ENCODE measurements around the gene MEGF11. TPM values are rescaled to one million over a fixed set of nuclear protein-coding genes. Genes with fewer than 3 reads are reported as not detected.

Gene MEGF11
- total RNA-seq, 5 donors from 2014 or later (not counting 1 experiment from before 2014, with no cell fraction given), result 0.20 TPM; not detected in 4

- H3K36me3 Mint-ChIP-seq, result no peaks in the 10 kb centered on the region
- WGBS (ENCODE audit: insufficient coverage), result 81% methylated on average over 15 of the region's 15 CpGs
- no peak overlapping the region for H3K27ac Mint-ChIP-seq
- H3K9me3 ChIP-seq, result no peaks in the 10 kb centered on the region
- H3K9me3 Mint-ChIP-seq, result no peaks in the 10 kb centered on the region
- no peak overlapping the region for H3K4me3 Mint-ChIP-seq
- H3K4me1 Mint-ChIP-seq, result no peaks in the 10 kb centered on the region
- ATAC-seq (replicated peaks in 1 of 4), result no peak
- ChIA-PET CTCF (no interaction called here), POLR2A (no interaction called here)
- peaks cover 0 to 39% of the 10 kb centered on the region in 2 experiments for H3K27me3 ChIP-seq (replicated peaks in 1 of 2; ENCODE audit: control insufficient read depth in 2 of 2, extremely low read depth in 1 of 2, insufficient read depth in 2 of 2, low read length in 1 of 2)
- no peak for DNase-seq
- no peaks in the 10 kb centered on the region for H3K4me1 ChIP-seq (ENCODE audit: control insufficient read depth in 1 of 2, extremely low read depth in 1 of 2, insufficient read depth in 2 of 2, low read length in 2 of 2)
- H3K27ac ChIP-seq (ENCODE audit: low read length), result no peak overlapping the region
- peaks cover 4 to 13% of the 10 kb centered on the region in 2 donors for H3K27me3 Mint-ChIP-seq
- no peaks in the 10 kb centered on the region for H3K36me3 ChIP-seq (ENCODE audit: control insufficient read depth in 2 of 2, extremely low read depth in 1 of 2, insufficient read depth in 1 of 2, low read length in 1 of 2)
- no peak overlapping the region for H3K4me3 ChIP-seq (ENCODE audit: control insufficient read depth in 1 of 2, extremely low read depth in 1 of 2, low read length in 1 of 2)
These were observed 157.5 kb downstream of the MEGF11 start for GRCh38 chr15:66095871-66096687.

- DNase-seq (no peak), ATAC-seq (replicated peaks in 1 of 4) (no peak)
- H3K9me3 Mint-ChIP-seq, result no peaks in the 10 kb centered on the region
- WGBS (ENCODE audit: insufficient coverage), result no CpG with 5 or more reads among the region's 9 CpGs
- ChIA-PET CTCF (no interaction called here), POLR2A (no interaction called here)
- Histone ChIP-seq H3K9me3 (no peaks in the 10 kb centered on the region), H3K4me3 (ENCODE audit: control insufficient read depth in 1 of 2, extremely low read depth in 1 of 2, low read length in 1 of 2) (no peak overlapping the region), H3K27ac (ENCODE audit: low read length) (no peak overlapping the region), H3K36me3 (ENCODE audit: control insufficient read depth in 2 of 2, extremely low read depth in 1 of 2, insufficient read depth in 1 of 2, low read length in 1 of 2) (no peaks in the 10 kb centered on the region), H3K4me1 (ENCODE audit: control insufficient read depth in 1 of 2, extremely low read depth in 1 of 2, insufficient read depth in 2 of 2, low read length in 2 of 2) (no peaks in the 10 kb centered on the region), H3K27me3 (replicated peaks in 1 of 2; ENCODE audit: control insufficient read depth in 2 of 2, extremely low read depth in 1 of 2, insufficient read depth in 2 of 2, low read length in 1 of 2) (peaks cover under 1 to 27% of the 10 kb centered on the region in 2 experiments)
- H3K27me3 Mint-ChIP-seq, result peaks cover 4 to 10% of the 10 kb centered on the region in 2 donors
- H3K4me3 Mint-ChIP-seq, result no peak overlapping the region
- no peak overlapping the region for H3K27ac Mint-ChIP-seq
- no peaks in the 10 kb centered on the region for H3K36me3 Mint-ChIP-seq
- no peaks in the 10 kb centered on the region for H3K4me1 Mint-ChIP-seq
These were observed 159.2 kb downstream of the MEGF11 start for GRCh38 chr15:66094331-66094730.

GRCh38 chr15:66092053-66093016 is 161.2 kb downstream of the MEGF11 start:
- DNase-seq (no peak), ATAC-seq (replicated peaks in 1 of 4) (no peak)
- Histone ChIP-seq H3K4me1 (ENCODE audit: control insufficient read depth in 1 of 2, extremely low read depth in 1 of 2, insufficient read depth in 2 of 2, low read length in 2 of 2) (no peaks in the 10 kb centered on the region), H3K4me3 (ENCODE audit: control insufficient read depth in 1 of 2, extremely low read depth in 1 of 2, low read length in 1 of 2) (no peak overlapping the region), H3K36me3 (ENCODE audit: control insufficient read depth in 2 of 2, extremely low read depth in 1 of 2, insufficient read depth in 1 of 2, low read length in 1 of 2) (no peaks in the 10 kb centered on the region), H3K9me3 (no peaks in the 10 kb centered on the region), H3K27me3 (replicated peaks in 1 of 2; ENCODE audit: control insufficient read depth in 2 of 2, extremely low read depth in 1 of 2, insufficient read depth in 2 of 2, low read length in 1 of 2) (peaks cover 2 to 23% of the 10 kb centered on the region in 2 experiments), H3K27ac (ENCODE audit: low read length) (no peak overlapping the region)
- H3K4me1 Mint-ChIP-seq, result no peaks in the 10 kb centered on the region
- 90% methylated on average over 7 of the region's 7 CpGs for WGBS (ENCODE audit: insufficient coverage)
- peaks cover 4 to 7% of the 10 kb centered on the region in 2 donors for H3K27me3 Mint-ChIP-seq
- H3K9me3 Mint-ChIP-seq, result no peaks in the 10 kb centered on the region
- no peak overlapping the region for H3K4me3 Mint-ChIP-seq
- ChIA-PET CTCF (no interaction called here), POLR2A (interaction anchor here in 1 of 2 donors (0.6 kb wide), 1 partner anchor 490 kb away, joined by 5 read pairs; no protein-coding TSS in a partner anchor)
- H3K36me3 Mint-ChIP-seq, result no peaks in the 10 kb centered on the region
- no peak overlapping the region for H3K27ac Mint-ChIP-seq

GRCh38 chr15:66089509-66089908 is 164.0 kb downstream of the MEGF11 start:
- ChIA-PET CTCF (no interaction called here), POLR2A (no interaction called here)
- Histone ChIP-seq H3K4me3 (ENCODE audit: control insufficient read depth in 1 of 2, extremely low read depth in 1 of 2, low read length in 1 of 2) (no peak overlapping the region), H3K4me1 (ENCODE audit: control insufficient read depth in 1 of 2, extremely low read depth in 1 of 2, insufficient read depth in 2 of 2, low read length in 2 of 2) (no peaks in the 10 kb centered on the region), H3K27me3 (replicated peaks in 1 of 2; ENCODE audit: control insufficient read depth in 2 of 2, extremely low read depth in 1 of 2, insufficient read depth in 2 of 2, low read length in 1 of 2) (peaks cover 2 to 9% of the 10 kb centered on the region in 2 experiments), H3K9me3 (no peaks in the 10 kb centered on the region), H3K27ac (ENCODE audit: low read length) (no peak overlapping the region), H3K36me3 (ENCODE audit: control insufficient read depth in 2 of 2, extremely low read depth in 1 of 2, insufficient read depth in 1 of 2, low read length in 1 of 2) (no peaks in the 10 kb centered on the region)
- no peak for ATAC-seq (replicated peaks in 1 of 4)
- Mint-ChIP-seq H3K4me1 (no peaks in the 10 kb centered on the region), H3K4me3 (no peak overlapping the region), H3K27ac (no peak overlapping the region), H3K9me3 (peaks cover 0 to under 1% (median 0%) of the 10 kb centered on the region in 3 donors), H3K27me3 (peaks cover 4 to 14% of the 10 kb centered on the region in 2 donors), H3K36me3 (no peaks in the 10 kb centered on the region)
- DNase-seq, result no peak
- WGBS (ENCODE audit: insufficient coverage), result no CpG with 5 or more reads among the region's 5 CpGs

GRCh38 chr15:66089049-66089448 is 164.5 kb downstream of the MEGF11 start:
- no peak for DNase-seq
- Mint-ChIP-seq H3K9me3 (peaks cover 0 to 6% (median 0%) of the 10 kb centered on the region in 3 donors), H3K27me3 (peaks cover 5 to 15% of the 10 kb centered on the region in 2 donors), H3K27ac (no peak overlapping the region), H3K4me3 (no peak overlapping the region), H3K4me1 (no peaks in the 10 kb centered on the region), H3K36me3 (no peaks in the 10 kb centered on the region)
- Histone ChIP-seq H3K9me3 (no peaks in the 10 kb centered on the region), H3K27ac (ENCODE audit: low read length) (no peak overlapping the region), H3K4me1 (ENCODE audit: control insufficient read depth in 1 of 2, extremely low read depth in 1 of 2, insufficient read depth in 2 of 2, low read length in 2 of 2) (no peaks in the 10 kb centered on the region), H3K4me3 (ENCODE audit: control insufficient read depth in 1 of 2, extremely low read depth in 1 of 2, low read length in 1 of 2) (no peak overlapping the region), H3K36me3 (ENCODE audit: control insufficient read depth in 2 of 2, extremely low read depth in 1 of 2, insufficient read depth in 1 of 2, low read length in 1 of 2) (no peaks in the 10 kb centered on the region), H3K27me3 (replicated peaks in 1 of 2; ENCODE audit: control insufficient read depth in 2 of 2, extremely low read depth in 1 of 2, insufficient read depth in 2 of 2, low read length in 1 of 2) (peaks cover 2 to 12% of the 10 kb centered on the region in 2 experiments)
- ATAC-seq (replicated peaks in 1 of 4), result no peak
- whole genome bisulfite sequencing (ENCODE audit: insufficient coverage), result 62% methylated on average over 3 of the region's 7 CpGs
- POLR2A ChIA-PET, result no interaction called here
- CTCF ChIA-PET, result no interaction called here

- CTCF ChIA-PET, result no interaction called here
- no peak for ATAC-seq (replicated peaks in 1 of 4)
- peaks cover 4 to 23% of the 10 kb centered on the region in 2 donors for H3K27me3 Mint-ChIP-seq
- no peaks in the 10 kb centered on the region for H3K4me1 Mint-ChIP-seq
- no peak for DNase-seq
- H3K9me3 Mint-ChIP-seq, result peaks cover 0 to 6% (median 0%) of the 10 kb centered on the region in 3 donors
- no peak overlapping the region for H3K4me3 Mint-ChIP-seq
- H3K27ac Mint-ChIP-seq, result no peak overlapping the region
- no peaks in the 10 kb centered on the region for H3K4me1 ChIP-seq (ENCODE audit: control insufficient read depth in 1 of 2, extremely low read depth in 1 of 2, insufficient read depth in 2 of 2, low read length in 2 of 2)
- H3K36me3 ChIP-seq (ENCODE audit: control insufficient read depth in 2 of 2, extremely low read depth in 1 of 2, insufficient read depth in 1 of 2, low read length in 1 of 2), result no peaks in the 10 kb centered on the region
- H3K36me3 Mint-ChIP-seq, result no peaks in the 10 kb centered on the region
- H3K9me3 ChIP-seq, result no peaks in the 10 kb centered on the region
- 80% methylated on average over 5 of the region's 6 CpGs for WGBS (ENCODE audit: insufficient coverage)
- H3K4me3 ChIP-seq (ENCODE audit: control insufficient read depth in 1 of 2, extremely low read depth in 1 of 2, low read length in 1 of 2), result no peak overlapping the region
- POLR2A ChIA-PET, result no interaction called here
- H3K27me3 ChIP-seq (replicated peaks in 1 of 2; ENCODE audit: control insufficient read depth in 2 of 2, extremely low read depth in 1 of 2, insufficient read depth in 2 of 2, low read length in 1 of 2), result peaks cover 2 to 31% of the 10 kb centered on the region in 2 experiments
- H3K27ac ChIP-seq (ENCODE audit: low read length), result no peak overlapping the region
These were observed 168.4 kb downstream of the MEGF11 start for GRCh38 chr15:66085128-66085527.

All from T-cell (primary cell).